Right lung (tissue), 5 donors: ENCODE results near the gene SYCN. TPM values are rescaled to one million over a fixed set of nuclear protein-coding genes. Genes with fewer than 3 reads are reported as not detected.

Source experiments
- DNase-seq, 2 donors: peaks; one replicate each; pipeline ENCODE4 v3.0.0-alpha.2; 2013
- polyA plus RNA-seq, 5 donors: library from polyadenylated mRNA; unstranded; fragments of 120-200 nt; gene quantifications; one replicate each; pipeline versions ENCODE4 v1.2.1 to v1.2.3, GENCODE V29; 2013; ENCODE audit warnings: inconsistent platforms in 1 of 5, low replicate concordance in 1 of 5; ENCODE audit not compliant: insufficient read length in 5 of 5, insufficient read depth in 1 of 5

SYCN gene
- polyA plus RNA-seq, 5 donors, result not detected

- no peak for DNase-seq
These were observed 47.5 kb downstream of the SYCN start for GRCh38 chr19:39156326-39157230.

- no peak for DNase-seq
These were observed 48.3 kb downstream of the SYCN start for GRCh38 chr19:39155741-39156140.

GRCh38 chr19:39155114-39155700 is 48.9 kb downstream of the SYCN start:
- DNase-seq, result no peak

- DNase-seq, result no peak
These were observed 49.4 kb downstream of the SYCN start for GRCh38 chr19:39154629-39155100.

GRCh38 chr19:39154100-39154628 is 49.9 kb downstream of the SYCN start:
- DNase-seq, result no peak

Other genes with a start within 250 kb of the SYCN start
- gene FBXO17, start 228.5 kb downstream of the SYCN start, polyA plus RNA-seq, result 10 to 100 TPM; 36.5 to 48.9 (median 44.2) TPM
- gene FBXO27, start 171.7 kb downstream of the SYCN start, polyA plus RNA-seq, result 1 to 10 TPM; 3.6 to 5.1 (median 4.1) TPM
- under 1 TPM; 0.08 to 0.16 (median 0.14) TPM for gene ACP7, start 119.9 kb downstream of the SYCN start, polyA plus RNA-seq
- gene PAK4, start 78.5 kb downstream of the SYCN start, polyA plus RNA-seq, result 10 to 100 TPM; 32.3 to 71.0 (median 52.4) TPM
- gene NCCRP1, start 7.3 kb downstream of the SYCN start, polyA plus RNA-seq, result under 1 TPM; 0.09 to 0.29 (median 0.21) TPM
- gene IFNL3, start 40.7 kb upstream of the SYCN start, polyA plus RNA-seq, result not detected
- not detected for gene IFNL4, start 44.6 kb upstream of the SYCN start, polyA plus RNA-seq
- not detected for gene IFNL2, start 64.1 kb upstream of the SYCN start, polyA plus RNA-seq
- not detected for gene IFNL1, start 92.1 kb upstream of the SYCN start, polyA plus RNA-seq
- gene LRFN1, start 116.6 kb upstream of the SYCN start, polyA plus RNA-seq, result 1 to 10 TPM; 1.3 to 3.3 (median 2.1) TPM
- 10 to 100 TPM; 42.5 to 54.5 (median 50.2) TPM for gene GMFG, start 131.8 kb upstream of the SYCN start, polyA plus RNA-seq
- 100 to 1,000 TPM in 3 of 5 donors, 10 to 100 TPM in 2; 79.7 to 128 (median 117) TPM for gene SAMD4B, start 138.2 kb upstream of the SYCN start, polyA plus RNA-seq
- 10 to 100 TPM; 57.7 to 71.1 (median 69.7) TPM for gene PAF1, start 186.8 kb upstream of the SYCN start, polyA plus RNA-seq
- 10 to 100 TPM; 32.9 to 45.0 (median 34.4) TPM for gene MED29, start 187.1 kb upstream of the SYCN start, polyA plus RNA-seq
- 100 to 1,000 TPM in 1 of 5 donors, 10 to 100 TPM in 4; 36.6 to 122 (median 82.1) TPM for gene ZFP36, start 202.6 kb upstream of the SYCN start, polyA plus RNA-seq
- 10 to 100 TPM; 75.8 to 98.2 (median 89.8) TPM for gene PLEKHG2, start 208.4 kb upstream of the SYCN start, polyA plus RNA-seq
- 1,000 to 10,000 TPM; 1,340 to 2,075 (median 1,433) TPM for gene RPS16, start 231.7 kb upstream of the SYCN start, polyA plus RNA-seq
- gene SUPT5H, start 241.3 kb upstream of the SYCN start, polyA plus RNA-seq, result 100 to 1,000 TPM; 112 to 153 (median 126) TPM